RWPE2 (cell line): ENCODE data around the gene CIB4.

Experiments
- ATAC-seq: fragments of 200-7000 bp; cut with Tn5 transposase; 3 replicates; pipeline ENCODE4 v1.9.1; 2021; ENCODE audit warnings: low read depth
- DNase-seq: peaks from one replicate; pipeline ENCODE4 v3.0.0-alpha.2; 2020; ENCODE audit warnings: low spot score
- H3K27ac ChIP-seq: fragments of 450-650 bp; 2 replicates; pipeline ENCODE4 v1.5.1; 2017; ENCODE audit warnings: mild to moderate bottlenecking; ENCODE audit not compliant: poor library complexity, severe bottlenecking
- H3K27me3 ChIP-seq: fragments of 250-450 bp; sonication (Bioruptor Pico); 2 replicates; pipeline ENCODE4 v1.5.1; 2021; ENCODE audit warnings: mild to moderate bottlenecking, moderate library complexity; ENCODE audit not compliant: insufficient read depth, poor library complexity, severe bottlenecking
- H3K36me3 ChIP-seq: fragments of 250-450 bp; sonication (Bioruptor Pico); 2 replicates; pipeline ENCODE4 v1.5.1; 2020; ENCODE audit warnings: low read depth, mild to moderate bottlenecking, moderate library complexity
- H3K4me1 ChIP-seq: fragments of 250-450 bp; sonication (Bioruptor Pico); 2 replicates; pipeline ENCODE4 v1.5.1; 2021; ENCODE audit warnings: mild to moderate bottlenecking, moderate library complexity; ENCODE audit not compliant: insufficient read depth, poor library complexity, severe bottlenecking
- H3K4me3 ChIP-seq: fragments of 250-450 bp; sonication (Bioruptor Pico); 2 replicates; pipeline ENCODE4 v1.5.1; 2021; ENCODE audit warnings: mild to moderate bottlenecking, moderate library complexity; ENCODE audit not compliant: severe bottlenecking
- H3K9me3 ChIP-seq: fragments of 250-450 bp; sonication (Bioruptor Pico); 2 replicates; pipeline ENCODE4 v1.5.1; 2021; ENCODE audit warnings: mild to moderate bottlenecking, moderate library complexity; ENCODE audit not compliant: severe bottlenecking
- TF ChIP-seq, protein P1 (sequence below): fragments of 450-650 bp; IDR thresholded peaks from one replicate; pipeline ENCODE4 v1.5.1; 2017; ENCODE audit warnings: mild to moderate bottlenecking, moderate library complexity; ENCODE audit not compliant: poor library complexity, severe bottlenecking

The CIB4 gene

DNA sequence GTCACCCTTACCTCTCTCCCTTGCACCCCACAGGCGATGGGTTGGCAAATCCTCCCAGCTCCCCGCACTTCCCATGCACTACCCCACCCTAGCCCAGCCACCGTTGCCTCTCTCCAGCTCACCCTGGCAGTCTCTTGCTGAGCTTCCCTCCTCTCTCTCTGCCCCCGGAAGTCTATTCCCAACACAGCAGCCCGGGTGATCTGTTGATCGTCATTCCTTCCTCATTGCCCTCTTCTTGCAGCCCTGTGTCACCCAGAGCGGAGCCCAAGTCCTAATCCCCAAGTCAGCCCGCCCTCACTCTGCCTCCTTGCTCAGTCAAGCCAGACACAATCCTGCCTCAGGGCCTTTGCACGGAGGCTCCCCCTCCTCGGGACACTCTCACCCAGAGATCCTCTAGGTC is 55.2 kb downstream of the CIB4 start:
- Histone ChIP-seq H3K36me3 (no peaks in the 10 kb centered on the region), H3K4me1 (no peaks in the 10 kb centered on the region), H3K27me3 (peaks cover 8% of the 10 kb centered on the region), H3K27ac (no peak overlapping the region), H3K9me3 (no peaks in the 10 kb centered on the region), H3K4me3 (no peak overlapping the region)
- no peak; the same call in 2 of the 3 replicates for ATAC-seq
- TF ChIP-seq, protein P1, sequence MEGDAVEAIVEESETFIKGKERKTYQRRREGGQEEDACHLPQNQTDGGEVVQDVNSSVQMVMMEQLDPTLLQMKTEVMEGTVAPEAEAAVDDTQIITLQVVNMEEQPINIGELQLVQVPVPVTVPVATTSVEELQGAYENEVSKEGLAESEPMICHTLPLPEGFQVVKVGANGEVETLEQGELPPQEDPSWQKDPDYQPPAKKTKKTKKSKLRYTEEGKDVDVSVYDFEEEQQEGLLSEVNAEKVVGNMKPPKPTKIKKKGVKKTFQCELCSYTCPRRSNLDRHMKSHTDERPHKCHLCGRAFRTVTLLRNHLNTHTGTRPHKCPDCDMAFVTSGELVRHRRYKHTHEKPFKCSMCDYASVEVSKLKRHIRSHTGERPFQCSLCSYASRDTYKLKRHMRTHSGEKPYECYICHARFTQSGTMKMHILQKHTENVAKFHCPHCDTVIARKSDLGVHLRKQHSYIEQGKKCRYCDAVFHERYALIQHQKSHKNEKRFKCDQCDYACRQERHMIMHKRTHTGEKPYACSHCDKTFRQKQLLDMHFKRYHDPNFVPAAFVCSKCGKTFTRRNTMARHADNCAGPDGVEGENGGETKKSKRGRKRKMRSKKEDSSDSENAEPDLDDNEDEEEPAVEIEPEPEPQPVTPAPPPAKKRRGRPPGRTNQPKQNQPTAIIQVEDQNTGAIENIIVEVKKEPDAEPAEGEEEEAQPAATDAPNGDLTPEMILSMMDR = no peak
- peak; percentile 42 for DNase-seq

DNA sequence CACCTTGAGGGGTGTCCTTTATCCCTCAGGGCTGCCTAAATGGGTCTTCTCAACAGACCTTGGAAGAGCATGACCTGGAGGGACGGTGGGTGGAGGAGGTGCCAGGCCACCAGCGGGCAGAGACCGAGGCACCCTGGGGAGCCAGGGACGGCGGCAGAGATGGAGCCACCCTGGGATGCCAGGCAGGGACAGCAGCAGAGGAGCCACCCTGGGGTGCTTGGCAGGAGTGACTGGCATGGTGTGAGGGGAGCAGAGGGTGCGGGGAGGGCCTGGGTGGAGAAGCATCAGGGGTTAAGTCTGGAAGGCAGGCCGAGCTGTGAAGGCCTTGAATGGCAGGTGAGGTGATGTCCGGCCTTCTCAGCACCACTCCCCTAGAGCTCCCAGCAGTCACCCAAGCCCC is 56.1 kb downstream of the CIB4 start:
- H3K36me3 ChIP-seq = no peaks in the 10 kb centered on the region
- peaks cover 8% of the 10 kb centered on the region for H3K27me3 ChIP-seq
- DNase-seq (peak; percentile 44), ATAC-seq (no peak)
- TF ChIP-seq, protein P1 = no peak
- H3K4me1 ChIP-seq = no peaks in the 10 kb centered on the region
- no peak overlapping the region for H3K27ac ChIP-seq
- no peaks in the 10 kb centered on the region for H3K9me3 ChIP-seq
- no peak overlapping the region for H3K4me3 ChIP-seq

DNA sequence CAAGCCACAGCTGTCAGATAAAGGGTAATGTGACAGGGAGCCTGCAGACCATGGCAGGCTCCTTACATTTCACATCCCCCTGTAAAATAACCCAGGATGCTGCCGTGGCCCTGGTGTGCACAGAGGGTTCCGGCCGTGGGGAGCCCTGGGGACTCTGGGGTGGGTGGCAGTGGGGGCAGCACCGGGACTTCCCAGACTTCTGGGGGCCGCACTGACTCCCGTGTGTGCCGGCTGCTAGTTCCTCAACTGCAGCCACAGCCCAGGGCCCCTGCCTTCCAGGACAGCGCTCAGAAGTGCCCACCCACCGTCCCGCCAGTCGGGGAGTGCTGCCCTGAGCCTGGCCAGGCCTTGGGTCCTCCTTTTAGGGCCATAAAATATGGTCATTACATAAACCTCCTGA is 56.5 kb downstream of the CIB4 start:
- H3K36me3 ChIP-seq = no peaks in the 10 kb centered on the region
- DNase-seq (peak; percentile 38), ATAC-seq (no peak)
- no peaks in the 10 kb centered on the region for H3K9me3 ChIP-seq
- H3K4me3 ChIP-seq = no peak overlapping the region
- TF ChIP-seq, protein P1 = no peak
- H3K27me3 ChIP-seq = peaks cover 8% of the 10 kb centered on the region
- no peaks in the 10 kb centered on the region for H3K4me1 ChIP-seq
- H3K27ac ChIP-seq = no peak overlapping the region

DNA sequence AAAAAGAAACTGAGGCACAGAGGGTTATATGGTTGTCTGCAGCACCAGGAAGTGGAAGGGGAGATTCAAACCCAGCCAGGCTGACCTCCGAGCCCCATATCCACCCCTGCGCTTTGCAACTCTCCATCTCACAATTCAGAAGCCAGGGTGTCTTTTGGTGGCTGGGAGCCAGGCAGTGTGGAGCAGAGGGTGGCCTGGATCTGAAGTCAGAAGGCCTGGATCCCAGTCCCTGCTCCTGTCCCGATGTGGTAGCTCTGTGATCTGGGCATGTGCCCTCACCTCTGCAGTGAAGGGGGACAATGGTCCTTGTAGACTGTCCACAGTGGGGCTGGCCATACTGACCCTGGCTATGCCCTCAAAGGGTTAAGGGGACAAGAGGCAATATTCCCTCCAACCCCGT is 57.0 kb downstream of the CIB4 start:
- Histone ChIP-seq H3K36me3 (no peaks in the 10 kb centered on the region), H3K27me3 (peaks cover 8% of the 10 kb centered on the region), H3K4me3 (no peak overlapping the region), H3K4me1 (no peaks in the 10 kb centered on the region), H3K27ac (no peak overlapping the region), H3K9me3 (no peaks in the 10 kb centered on the region)
- ATAC-seq (no peak), DNase-seq (no peak)
- TF ChIP-seq, protein P1 = no peak

DNA sequence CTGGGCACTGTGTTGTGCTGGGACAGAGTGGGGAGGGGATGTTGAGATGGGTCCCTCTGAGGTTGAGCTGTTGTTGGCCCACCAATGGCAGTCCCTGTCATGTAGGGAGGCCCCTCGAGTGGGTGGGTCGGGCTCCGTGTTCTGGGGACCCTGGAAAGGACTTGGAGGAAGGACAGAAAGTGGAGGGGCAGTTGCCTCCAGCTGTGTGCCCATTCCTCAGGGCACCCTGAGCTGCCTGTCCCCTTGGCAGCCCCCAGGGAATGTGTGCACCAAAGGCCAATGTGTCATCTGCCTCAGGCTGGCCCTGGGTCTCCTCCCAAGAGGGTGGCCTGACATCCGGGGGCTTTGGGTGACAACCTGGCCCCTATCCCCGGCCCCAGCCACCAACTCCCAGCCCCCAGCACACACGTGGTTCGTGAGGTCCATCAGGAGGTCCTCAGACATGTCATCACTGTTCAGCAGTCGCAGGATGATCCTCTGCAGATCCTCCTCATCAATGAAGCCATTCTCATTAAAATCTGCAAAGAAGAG is 57.7 kb downstream of the CIB4 start:
- no peak overlapping the region for H3K27ac ChIP-seq
- no peaks in the 10 kb centered on the region for H3K9me3 ChIP-seq
- H3K27me3 ChIP-seq = peaks cover 6% of the 10 kb centered on the region
- DNase-seq = peak; percentile 44
- H3K4me1 ChIP-seq = no peaks in the 10 kb centered on the region
- no peaks in the 10 kb centered on the region for H3K36me3 ChIP-seq
- TF ChIP-seq, protein P1 = no peak
- H3K4me3 ChIP-seq = no peak overlapping the region
- no peak for ATAC-seq
